DND-41 (cell line): ENCODE results near the gene PIK3C3.
"Not testable (repeated sequence)": the region's sequence is repeated elsewhere in the genome, so short reads cannot be mapped to it uniquely, and the experiment has no call there.

Experiments
- ATAC-seq: fragments of 200-7000 bp; cut with Tn5 transposase; 3 replicates; pipeline ENCODE4 v1.9.1; 2021; ENCODE audit warnings: low read depth; ENCODE audit not compliant: insufficient read depth
- DNase-seq: peaks from one replicate; pipeline ENCODE4 v3.0.0-alpha.2; 2020
- H2AFZ ChIP-seq: 2 replicates; pipeline ENCODE4 v1.6.0; 2012; ENCODE audit warnings: low read depth, low read length
- H3K27ac ChIP-seq: 2 replicates; pipeline ENCODE4 v1.5.1; 2012; ENCODE audit warnings: low read length, inconsistent platforms
- H3K27me3 ChIP-seq: fragments of 200-600 bp; sonication (generic); 2 replicates; pipeline ENCODE4 v1.6.0; 2012; ENCODE audit warnings: low read length, mild to moderate bottlenecking, inconsistent platforms; ENCODE audit not compliant: insufficient read depth, poor library complexity
- H3K36me3 ChIP-seq: 2 replicates; pipeline ENCODE4 v1.5.1; 2012; ENCODE audit warnings: low read length, inconsistent platforms; ENCODE audit not compliant: insufficient read depth
- H3K4me1 ChIP-seq: 2 replicates; pipeline ENCODE4 v1.5.1; 2012; ENCODE audit warnings: mild to moderate bottlenecking, low read length; ENCODE audit not compliant: insufficient read depth
- H3K4me2 ChIP-seq: 2 replicates; pipeline ENCODE4 v1.6.0; 2012; ENCODE audit warnings: mild to moderate bottlenecking, moderate library complexity, low read length, inconsistent platforms; ENCODE audit not compliant: insufficient read depth
- H3K4me3 ChIP-seq, 2 experiments: fragments of 200-600 bp in 1 of 2; shearing (Covaris generic) in 1 of 2; 2 replicates each; pipeline ENCODE4 v1.5.1; 2012 to 2016; ENCODE audit warnings: inconsistent platforms in 2 of 2, low read length in 2 of 2, mild to moderate bottlenecking in 2 of 2, low read depth in 1 of 2, moderate library complexity in 1 of 2
- H3K79me2 ChIP-seq: 2 replicates; pipeline ENCODE4 v1.6.0; 2012; ENCODE audit warnings: low read length, inconsistent platforms; ENCODE audit not compliant: insufficient read depth
- H3K9ac ChIP-seq: 2 replicates; pipeline ENCODE4 v1.6.0; 2012; ENCODE audit warnings: low read depth, mild to moderate bottlenecking, inconsistent platforms, low read length, moderate library complexity
- H3K9me3 ChIP-seq: 2 replicates; pipeline ENCODE4 v1.5.1; 2012; ENCODE audit warnings: low read length, moderate library complexity, mild to moderate bottlenecking, inconsistent platforms; ENCODE audit not compliant: insufficient read depth, severe bottlenecking
- H4K20me1 ChIP-seq: 2 replicates; pipeline ENCODE4 v1.6.0; 2012; ENCODE audit warnings: low read length; ENCODE audit not compliant: insufficient read depth
- CTCF ChIP-seq: IDR thresholded peaks from 2 replicates; pipeline ENCODE4 v1.5.1; 2012; ENCODE audit warnings: borderline replicate concordance, low read length, moderate library complexity, mild to moderate bottlenecking; ENCODE audit not compliant: poor library complexity, severe bottlenecking; ENCODE audit errors: extremely low read depth
- EZH2 ChIP-seq: IDR thresholded peaks from 3 replicates; pipeline ENCODE4 v1.6.1; 2012; ENCODE audit warnings: borderline replicate concordance, low read depth, mild to moderate bottlenecking, moderate library complexity, low read length, inconsistent platforms; ENCODE audit not compliant: severe bottlenecking

The PIK3C3 gene

GRCh38 chr18:42107287-42107686, 152.3 kb downstream of the PIK3C3 start:
- H3K4me1 ChIP-seq: no peaks in the 10 kb centered on the region
- no peaks in the 10 kb centered on the region for H3K36me3 ChIP-seq
- H3K9ac ChIP-seq: no peak overlapping the region
- H3K4me2 ChIP-seq: no peak overlapping the region
- no peak overlapping the region for H3K4me3 ChIP-seq
- TF ChIP-seq EZH2 (no peak), CTCF (no peak)
- DNase-seq (no peak), ATAC-seq (no peak)
- no peaks in the 10 kb centered on the region for H3K79me2 ChIP-seq
- H3K27me3 ChIP-seq: no peaks in the 10 kb centered on the region
- H3K9me3 ChIP-seq: no peaks in the 10 kb centered on the region
- no peak overlapping the region for H3K27ac ChIP-seq
- H2AFZ ChIP-seq: no peak overlapping the region
- no peaks in the 10 kb centered on the region for H4K20me1 ChIP-seq

DNA sequence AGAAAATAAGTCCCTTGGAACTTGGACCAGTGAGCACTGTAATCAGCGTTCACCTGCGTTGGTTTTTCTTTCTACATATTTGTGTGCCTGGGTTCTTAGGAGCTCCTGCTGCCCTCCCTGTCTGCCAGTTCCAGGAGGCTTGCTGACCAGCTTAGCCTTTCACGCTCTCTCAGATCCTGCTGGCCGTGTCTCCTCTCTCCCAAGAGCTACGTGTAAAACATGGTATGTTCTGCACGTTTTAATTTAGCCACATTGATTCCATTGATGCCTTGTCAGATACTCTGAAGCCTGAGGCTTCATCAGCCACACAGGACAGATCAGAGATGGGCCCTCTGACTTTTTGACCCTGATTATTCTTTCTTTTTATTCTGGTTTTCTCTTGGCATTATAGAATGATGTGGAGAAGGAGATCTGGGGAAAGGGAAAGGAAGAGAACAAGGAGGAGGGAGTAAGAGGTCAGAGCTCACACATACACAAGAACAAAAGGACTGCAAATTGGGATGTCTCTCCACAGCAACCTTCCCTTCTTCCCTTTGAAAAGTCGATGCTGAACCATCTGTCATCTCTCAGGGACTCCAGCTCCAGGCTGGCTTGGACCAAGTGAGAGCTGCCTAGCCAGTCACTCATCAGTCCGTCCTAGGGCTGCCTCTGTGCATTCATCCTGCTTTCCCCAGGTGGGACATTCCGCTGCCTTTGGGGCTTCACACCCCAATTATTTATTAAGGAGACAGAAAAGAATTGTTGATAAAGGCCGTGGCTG, 152.8 kb downstream of the PIK3C3 start:
- H3K4me3 ChIP-seq: no peak overlapping the region
- H2AFZ ChIP-seq: no peak overlapping the region
- H3K9ac ChIP-seq: no peak overlapping the region
- DNase-seq: no peak
- H3K4me1 ChIP-seq: peaks cover under 1% of the 10 kb centered on the region; the same call in 1 of the 2 replicates
- no peaks in the 10 kb centered on the region for H3K36me3 ChIP-seq
- ATAC-seq: no peak
- no peak for TF ChIP-seq CTCF
- TF ChIP-seq EZH2: no peak
- no peaks in the 10 kb centered on the region for H3K27me3 ChIP-seq
- H3K4me2 ChIP-seq: no peak overlapping the region
- no peaks in the 10 kb centered on the region for H4K20me1 ChIP-seq
- H3K79me2 ChIP-seq: no peaks in the 10 kb centered on the region
- no peaks in the 10 kb centered on the region for H3K9me3 ChIP-seq
- H3K27ac ChIP-seq: no peak overlapping the region

DNA sequence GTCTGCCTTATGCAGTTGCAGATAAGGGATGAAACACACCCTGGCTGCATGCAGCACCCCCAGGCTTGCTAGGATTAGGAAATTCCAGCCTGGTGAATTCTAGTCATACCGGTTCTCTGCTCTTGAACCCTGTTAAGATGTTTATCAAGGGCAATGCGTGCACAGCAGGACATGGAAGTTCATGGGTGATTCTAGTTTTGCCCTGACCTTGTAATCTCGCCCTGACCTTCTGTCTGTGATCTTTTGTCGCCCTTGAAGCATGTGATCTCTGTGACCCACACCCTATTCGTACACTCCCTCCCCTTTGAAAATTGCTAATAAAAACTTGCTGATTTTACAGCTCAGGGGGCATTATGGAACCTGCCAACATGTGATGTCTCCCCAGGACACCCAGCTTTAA, 157.1 kb downstream of the PIK3C3 start:
- H2AFZ ChIP-seq, H3K4me2 ChIP-seq, DNase-seq: not testable (repeated sequence)

GRCh38 chr18:42112657-42113420, 157.8 kb downstream of the PIK3C3 start:
- H2AFZ ChIP-seq: 0 out of 2 replicates have a peak overlapping the region, but pooled peaks have one; percentile 48

More for the DNA sequence above, 157.1 kb downstream of the PIK3C3 start:
- not testable (repeated sequence) for H3K79me2 ChIP-seq, H3K9ac ChIP-seq, H3K4me3 ChIP-seq, ATAC-seq, H4K20me1 ChIP-seq, H3K27me3 ChIP-seq, H3K9me3 ChIP-seq, H3K36me3 ChIP-seq, H3K27ac ChIP-seq
- peaks cover 19% of the 10 kb centered on the region for H3K4me1 ChIP-seq

More at GRCh38 chr18:42112657-42113420, 157.8 kb downstream of the PIK3C3 start:
- no peak for ATAC-seq
- Histone ChIP-seq H4K20me1 (no peaks in the 10 kb centered on the region), H3K27ac (peak overlapping the region; percentile 81; the same call in 1 of the 2 replicates), H3K4me1 (peaks cover 19% of the 10 kb centered on the region), H3K4me2 (no peak overlapping the region), H3K27me3 (no peaks in the 10 kb centered on the region), H3K79me2 (no peaks in the 10 kb centered on the region), H3K9ac (no peak overlapping the region), H3K4me3 (no peak overlapping the region), H3K9me3 (no peaks in the 10 kb centered on the region), H3K36me3 (no peaks in the 10 kb centered on the region)
- DNase-seq: no peak
- TF ChIP-seq CTCF (no peak), EZH2 (no peak)
